ENCODE data around the gene NFATC2IP. TPM values are rescaled to one million over a fixed set of nuclear protein-coding genes. Genes with fewer than 3 reads are reported as not detected.

The NFATC2IP gene
- total RNA-seq, 1 experiment from 2014 or later = 22.2 TPM

- DNase-seq (ENCODE audit: low read depth) = no peak
- in situ Hi-C loops (cut with HindIII; ENCODE audit: low pct_unique_long_range_greater_than_20kb, low sequenced_read_pairs) = no loop called here
These were observed 61.1 kb downstream of the NFATC2IP start for GRCh38 chr16:29011851-29012250.

- DNase-seq (ENCODE audit: low read depth) = no peak
- in situ Hi-C loops (cut with HindIII; ENCODE audit: low pct_unique_long_range_greater_than_20kb, low sequenced_read_pairs) = no loop called here
These were observed 62.3 kb downstream of the NFATC2IP start for GRCh38 chr16:29012913-29013553.

DNA sequence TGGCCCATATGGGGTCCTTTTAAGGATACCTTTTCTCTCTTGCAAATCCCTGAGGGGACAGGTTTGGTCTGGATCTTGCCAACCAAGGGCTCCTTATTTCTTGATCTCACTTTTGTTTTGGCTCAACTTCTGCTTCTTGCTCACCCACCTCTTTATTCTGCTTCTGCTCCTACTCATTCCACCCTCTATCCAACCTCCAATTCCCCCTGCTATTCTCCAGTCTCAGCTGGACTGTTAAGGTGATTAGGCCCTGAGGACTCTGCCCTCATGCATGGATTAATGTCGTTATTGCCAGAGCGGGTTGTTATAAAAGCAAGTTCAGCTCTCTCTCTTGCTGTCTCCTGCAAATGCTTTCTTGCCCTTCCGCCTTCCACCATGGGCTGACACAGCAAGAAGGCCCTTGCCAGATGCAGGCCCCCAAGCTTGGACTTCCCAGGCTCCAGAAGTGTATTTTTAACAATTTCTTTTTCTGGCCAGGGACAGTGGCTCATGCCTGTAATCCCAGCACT is 63.9 kb downstream of the NFATC2IP start:
- in situ Hi-C loops (cut with HindIII; ENCODE audit: low pct_unique_long_range_greater_than_20kb, low sequenced_read_pairs) = no loop called here
- DNase-seq (ENCODE audit: low read depth) = no peak

Other genes starting within 250 kb of the NFATC2IP start
- gene EIF3C, start 239.5 kb upstream of the NFATC2IP start, total RNA-seq (2014; rRNA removed; shearing (Covaris generic); ENCODE audit: low replicate concordance) = 220 and 259 TPM in 2 replicates
- 1.0 TPM in 1 of 2 replicates, not detected in the other for gene NPIPB9, start 199.2 kb upstream of the NFATC2IP start, total RNA-seq (2014; rRNA removed; shearing (Covaris generic); ENCODE audit: low replicate concordance)
- gene ATXN2L, start 127.9 kb upstream of the NFATC2IP start, total RNA-seq (2014; rRNA removed; shearing (Covaris generic); ENCODE audit: low replicate concordance) = 16.6 and 20.2 TPM in 2 replicates
- gene TUFM, start 104.6 kb upstream of the NFATC2IP start, total RNA-seq (2014; rRNA removed; shearing (Covaris generic); ENCODE audit: low replicate concordance) = 149 and 151 TPM in 2 replicates
- gene SH2B1, start 87.1 kb upstream of the NFATC2IP start, total RNA-seq (2014; rRNA removed; shearing (Covaris generic); ENCODE audit: low replicate concordance) = 18.0 and 28.4 TPM in 2 replicates
- 0.12 and 0.71 TPM in 2 replicates for gene ATP2A1, start 72.4 kb upstream of the NFATC2IP start, total RNA-seq (2014; rRNA removed; shearing (Covaris generic); ENCODE audit: low replicate concordance)
- gene RABEP2, start 25.7 kb upstream of the NFATC2IP start, total RNA-seq (2014; rRNA removed; shearing (Covaris generic); ENCODE audit: low replicate concordance) = 24.0 and 55.3 TPM in 2 replicates
- gene CD19, start 19.0 kb upstream of the NFATC2IP start, total RNA-seq (2014; rRNA removed; shearing (Covaris generic); ENCODE audit: low replicate concordance) = 0.37 and 4.2 TPM in 2 replicates
- gene SPNS1, start 23.8 kb downstream of the NFATC2IP start, total RNA-seq (2014; rRNA removed; shearing (Covaris generic); ENCODE audit: low replicate concordance) = 93.8 and 95.1 TPM in 2 replicates
- gene LAT, start 34.1 kb downstream of the NFATC2IP start, total RNA-seq (2014; rRNA removed; shearing (Covaris generic); ENCODE audit: low replicate concordance) = 48.8 and 51.3 TPM in 2 replicates